WTC11 (cell line): ENCODE measurements around the gene PPOX. TPM values are rescaled to one million over a fixed set of nuclear protein-coding genes. Genes with fewer than 3 reads are reported as not detected.

Source experiments
- ATAC-seq: fragments of 200-7000 bp; cut with Tn5 transposase; 2 replicates; pipeline ENCODE4 v1.10.0; 2021; ENCODE audit warnings: mild to moderate bottlenecking, moderate library complexity
- CTCF ChIA-PET: fragments of 300-600 bp; sonication (Branson Sonifier 250); formaldehyde crosslinking; loops from one replicate; lab custom pipeline; 2021; ENCODE audit warnings: antibody characterized with exemption; lab: Charles Lee
- POLR2A ChIA-PET: fragments of 350-600 bp; sonication (Branson Sonifier 250); formaldehyde crosslinking; loops from one replicate; lab custom pipeline; 2021; ENCODE audit warnings: antibody characterized with exemption; lab: Charles Lee
- DNase-seq: peaks from one replicate; pipeline ENCODE4 v3.0.0; 2021; ENCODE audit warnings: low spot score
- H3K27ac Mint-ChIP-seq: 2 replicates; pipeline ENCODE4 v1.8.0; 2021; ENCODE audit warnings: mixed read lengths
- H3K27me3 Mint-ChIP-seq: 2 replicates; pipeline ENCODE4 v1.8.0; 2021; ENCODE audit warnings: low read depth, mild to moderate bottlenecking, moderate library complexity, mixed read lengths
- H3K36me3 Mint-ChIP-seq: 2 replicates; pipeline ENCODE4 v1.8.0; 2021; ENCODE audit warnings: mixed read lengths
- H3K4me1 Mint-ChIP-seq: 2 replicates; pipeline ENCODE4 v1.8.0; 2022; ENCODE audit warnings: mixed read lengths
- H3K4me3 Mint-ChIP-seq: 2 replicates; pipeline ENCODE4 v1.8.0; 2021; ENCODE audit warnings: mild to moderate bottlenecking, moderate library complexity, mixed read lengths
- H3K9me3 Mint-ChIP-seq: 2 replicates; pipeline ENCODE4 v1.8.0; 2021; ENCODE audit warnings: mixed read lengths
- ATF1 ChIP-seq: sonication (generic); formaldehyde crosslinking; IDR thresholded peaks from 2 replicates; pipeline ENCODE4 v1.8.1; 2023; ENCODE audit warnings: mild to moderate bottlenecking, moderate library complexity, missing genetic modification reagents
- ATF6 ChIP-seq: sonication (generic); formaldehyde crosslinking; IDR thresholded peaks from 2 replicates; pipeline ENCODE4 v1.8.1; 2023; ENCODE audit warnings: mild to moderate bottlenecking, missing genetic modification reagents
- CBFB ChIP-seq: sonication (generic); formaldehyde crosslinking; IDR thresholded peaks from 2 replicates; pipeline ENCODE4 v1.8.1; 2022; ENCODE audit warnings: mild to moderate bottlenecking, low read depth, missing genetic modification reagents
- CREB1 ChIP-seq: sonication (generic); formaldehyde crosslinking; IDR thresholded peaks from 2 replicates; pipeline ENCODE4 v1.8.0; 2023; ENCODE audit warnings: mild to moderate bottlenecking, missing genetic modification reagents
- CREM ChIP-seq: sonication (generic); formaldehyde crosslinking; IDR thresholded peaks from 2 replicates; pipeline ENCODE4 v1.8.1; 2022; ENCODE audit warnings: mild to moderate bottlenecking, missing genetic modification reagents, moderate library complexity
- ELF4 ChIP-seq: sonication (generic); formaldehyde crosslinking; IDR thresholded peaks from 2 replicates; pipeline ENCODE4 v1.8.1; 2022; ENCODE audit warnings: low read depth, mild to moderate bottlenecking, moderate library complexity, missing genetic modification reagents
- EMX1 ChIP-seq: fragments of 250-450 bp; sonication (Bioruptor Pico); IDR thresholded peaks from 2 replicates; pipeline ENCODE4 v1.8.0; 2021; ENCODE audit warnings: mild to moderate bottlenecking
- GRHL2 ChIP-seq: fragments of 250-450 bp; sonication (Bioruptor Pico); IDR thresholded peaks from 2 replicates; pipeline ENCODE4 v1.8.0; 2022; ENCODE audit warnings: mild to moderate bottlenecking, moderate library complexity; ENCODE audit not compliant: insufficient replicate concordance, severe bottlenecking
- KAT7 ChIP-seq: sonication (generic); formaldehyde crosslinking; IDR thresholded peaks from 2 replicates; pipeline ENCODE4 v1.8.1; 2023; ENCODE audit warnings: missing genetic modification reagents, mild to moderate bottlenecking, borderline replicate concordance
- MAX ChIP-seq: sonication (generic); formaldehyde crosslinking; IDR thresholded peaks from 2 replicates; pipeline ENCODE4 v1.8.0; 2022; ENCODE audit warnings: mild to moderate bottlenecking, missing genetic modification reagents
- NFATC4 ChIP-seq: fragments of 250-450 bp; sonication (Bioruptor Pico); IDR thresholded peaks from 2 replicates; pipeline ENCODE4 v1.9.0; 2021; ENCODE audit warnings: mild to moderate bottlenecking
- SP1 ChIP-seq: sonication (generic); formaldehyde crosslinking; conservative IDR thresholded peaks from 2 replicates; pipeline ENCODE4 v1.8.1; 2022; ENCODE audit warnings: missing genetic modification reagents
- STAT6 ChIP-seq: sonication (generic); formaldehyde crosslinking; conservative IDR thresholded peaks from 2 replicates; pipeline ENCODE4 v1.8.1; 2023; ENCODE audit warnings: mild to moderate bottlenecking, low read depth, missing genetic modification reagents, moderate library complexity
- TEAD1 ChIP-seq: sonication (generic); formaldehyde crosslinking; IDR thresholded peaks from 2 replicates; pipeline ENCODE4 v1.8.0; 2022; ENCODE audit warnings: mild to moderate bottlenecking, missing genetic modification reagents
- ZBTB21 ChIP-seq: sonication (generic); formaldehyde crosslinking; IDR thresholded peaks from 2 replicates; pipeline ENCODE4 v1.8.1; 2023; ENCODE audit warnings: mild to moderate bottlenecking, missing genetic modification reagents, borderline replicate concordance
- ZNF138 ChIP-seq: sonication (generic); formaldehyde crosslinking; conservative IDR thresholded peaks from 2 replicates; pipeline ENCODE4 v1.8.1; 2022; ENCODE audit warnings: mild to moderate bottlenecking, moderate library complexity, missing genetic modification reagents
- total RNA-seq: library from RNA; stranded (reverse); gene quantifications from 3 replicates; pipeline ENCODE4 v1.2.3, GENCODE V29; 2021
- TF ChIP-seq, protein P1 (sequence below): fragments of 250-450 bp; sonication (Bioruptor Pico); IDR thresholded peaks from 2 replicates; pipeline ENCODE4 v1.9.0; 2021; ENCODE audit warnings: mild to moderate bottlenecking
- TF ChIP-seq, protein P2 (sequence below): sonication (generic); formaldehyde crosslinking; IDR thresholded peaks from 2 replicates; pipeline ENCODE4 v1.8.1; 2022; ENCODE audit warnings: mild to moderate bottlenecking, moderate library complexity, missing genetic modification reagents

Gene PPOX
- total RNA-seq, 1 experiment from 2014 or later: 44.8 TPM

DNA sequence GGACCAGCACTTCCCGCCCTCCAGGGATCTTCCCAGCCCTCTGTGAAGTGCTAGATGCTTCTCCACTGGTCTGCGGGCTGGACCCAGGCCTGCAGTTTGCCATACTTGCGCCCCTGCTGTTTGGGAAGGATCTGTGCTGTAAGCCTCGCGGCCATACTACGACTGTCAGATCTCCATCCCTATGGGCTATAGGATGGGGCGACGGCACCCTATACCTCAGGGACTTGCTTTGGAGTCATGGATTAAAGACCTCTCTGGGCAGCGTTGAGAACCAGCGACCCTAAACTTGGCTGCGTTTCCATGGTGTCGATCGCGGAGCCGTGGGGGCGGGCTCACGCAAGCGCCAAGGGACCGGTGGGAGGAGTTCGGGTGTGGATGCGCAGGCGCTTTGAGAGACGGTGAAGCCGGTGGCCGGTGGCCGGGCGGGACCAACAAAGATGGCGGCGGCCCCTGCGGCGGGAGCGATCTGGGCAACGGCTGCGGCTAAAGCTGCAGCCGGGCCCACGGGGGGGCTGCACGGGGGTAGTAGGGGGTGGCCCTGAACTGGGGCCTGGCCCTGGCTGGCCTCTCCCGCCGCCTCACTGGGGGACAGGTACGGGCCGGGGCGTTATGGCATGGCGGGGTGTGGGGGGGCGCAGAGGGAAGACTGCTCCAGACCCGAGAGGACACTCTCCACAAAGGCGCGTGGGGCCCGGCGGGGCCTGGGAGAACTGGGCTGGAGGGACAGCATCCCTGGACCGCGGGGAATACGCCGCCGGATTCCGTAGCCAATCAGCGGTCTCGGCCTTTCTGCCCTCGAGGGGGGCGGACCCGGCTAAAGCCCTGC is 6.9 kb upstream of the PPOX start, which contains the start of gene USP21 (continued):
- TF ChIP-seq ELF4 (CRISPR knock-in tag): no peak
- TF ChIP-seq, protein P1, sequence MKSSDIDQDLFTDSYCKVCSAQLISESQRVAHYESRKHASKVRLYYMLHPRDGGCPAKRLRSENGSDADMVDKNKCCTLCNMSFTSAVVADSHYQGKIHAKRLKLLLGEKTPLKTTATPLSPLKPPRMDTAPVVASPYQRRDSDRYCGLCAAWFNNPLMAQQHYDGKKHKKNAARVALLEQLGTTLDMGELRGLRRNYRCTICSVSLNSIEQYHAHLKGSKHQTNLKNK (CRISPR knock-in tag): 0 out of 2 replicates have a peak, but pooled peaks have one; percentile 34
- TF ChIP-seq MAX (CRISPR knock-in tag): peak; percentile 68
- no peak for TF ChIP-seq CBFB (CRISPR knock-in tag)
- TF ChIP-seq ZBTB21 (CRISPR knock-in tag): no peak
- TF ChIP-seq GRHL2 (CRISPR knock-in tag): no peak
- no peak; the same call in 1 of the 2 replicates for TF ChIP-seq ATF1 (CRISPR knock-in tag)
- TF ChIP-seq SP1: peak; percentile 90
- 0 out of 2 replicates have a peak, but pooled peaks have one; percentile 17 for TF ChIP-seq NFATC4 (CRISPR knock-in tag)
- 0 out of 2 replicates have a peak, but pooled peaks have one; percentile 24 for TF ChIP-seq CREM
- TF ChIP-seq KAT7: no peak
- TF ChIP-seq, protein P2, sequence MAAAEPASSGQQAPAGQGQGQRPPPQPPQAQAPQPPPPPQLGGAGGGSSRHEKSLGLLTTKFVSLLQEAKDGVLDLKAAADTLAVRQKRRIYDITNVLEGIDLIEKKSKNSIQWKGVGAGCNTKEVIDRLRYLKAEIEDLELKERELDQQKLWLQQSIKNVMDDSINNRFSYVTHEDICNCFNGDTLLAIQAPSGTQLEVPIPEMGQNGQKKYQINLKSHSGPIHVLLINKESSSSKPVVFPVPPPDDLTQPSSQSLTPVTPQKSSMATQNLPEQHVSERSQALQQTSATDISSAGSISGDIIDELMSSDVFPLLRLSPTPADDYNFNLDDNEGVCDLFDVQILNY: peak; percentile 65; the same call in 1 of the 2 replicates
- no peak for TF ChIP-seq ATF6
- TF ChIP-seq TEAD1 (CRISPR knock-in tag): peak; percentile 61; the same call in 1 of the 2 replicates
- TF ChIP-seq EMX1 (CRISPR knock-in tag): no peak
- TF ChIP-seq CREB1 (CRISPR knock-in tag): 0 out of 2 replicates have a peak, but pooled peaks have one; percentile 34

DNA sequence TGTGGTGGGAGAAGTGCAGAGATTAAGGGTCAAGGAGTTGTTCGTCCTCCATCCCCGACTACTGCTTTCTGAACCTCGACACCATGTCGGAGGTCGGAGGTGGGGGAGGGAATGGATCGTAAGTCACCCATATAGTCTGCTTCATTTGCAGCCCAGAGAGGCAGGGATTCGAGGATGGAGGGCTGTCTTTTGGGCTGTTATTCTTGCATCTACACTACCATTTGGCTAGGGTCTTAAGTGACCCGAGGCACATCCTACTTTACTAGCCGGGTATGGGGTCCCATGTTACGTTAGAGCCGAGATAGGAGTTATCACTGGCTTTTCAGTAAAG is 6.3 kb upstream of the PPOX start:
- TF ChIP-seq ZNF138 (CRISPR knock-in tag): no peak
- TF ChIP-seq ELF4 (CRISPR knock-in tag): no peak
- TF ChIP-seq STAT6: no peak
- TF ChIP-seq ZBTB21 (CRISPR knock-in tag): no peak
- DNase-seq (no peak), ATAC-seq (no peak)
- Mint-ChIP-seq H3K4me1 (peaks cover 24% of the 10 kb centered on the region), H3K4me3 (peak overlapping the region; percentile 84), H3K27ac (no peak overlapping the region; the same call in 1 of the 2 replicates), H3K9me3 (no peaks in the 10 kb centered on the region), H3K36me3 (peaks cover 22% of the 10 kb centered on the region), H3K27me3 (no peaks in the 10 kb centered on the region)
- POLR2A ChIA-PET: no interaction called here
- CTCF ChIA-PET: interaction anchor here (1.2 kb wide), 1 partner anchor 66 kb away, joined by 3 read pairs; the partner anchor contains the start of gene TOMM40L
